Measurements from ENCODE around the gene DOCK2.

GRCh38 chr5:169918228-169918627 is 281.2 kb downstream of the DOCK2 start:
- no peak for TF ChIP-seq POLR2A (IDR thresholded peaks at IDR 0.05)
- TF ChIP-seq CTCF (IDR thresholded peaks at IDR 0.05), result no peak
